ENCODE measurements around the gene YTHDC2. TPM values are rescaled to one million over a fixed set of nuclear protein-coding genes. Genes with fewer than 3 reads are reported as not detected.
"Not testable (repeated sequence)": the region's sequence is repeated elsewhere in the genome, so short reads cannot be mapped to it uniquely, and the experiment has no call there.

YTHDC2 gene
- total RNA-seq, 2 experiments from 2014 or later: 33.9 to 41.7 TPM

DNA sequence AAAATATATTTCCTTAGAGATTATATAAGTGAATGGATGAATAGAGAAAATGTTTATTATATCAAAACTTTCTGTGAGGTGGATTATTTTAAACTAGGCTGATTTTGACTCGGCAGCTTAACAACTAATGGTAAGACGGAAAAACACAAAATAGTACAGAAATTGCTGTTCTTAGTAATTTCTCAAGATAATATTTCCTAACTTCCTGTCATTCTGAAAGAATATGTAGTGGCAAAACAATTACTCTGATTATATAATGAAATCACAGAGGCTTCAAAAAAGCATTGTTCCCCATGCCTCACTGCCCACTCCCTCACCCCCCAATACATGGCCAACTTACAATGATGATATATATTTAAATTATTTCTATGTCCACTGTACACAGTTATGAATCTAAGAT is 85.4 kb downstream of the YTHDC2 start:
- Mint-ChIP-seq H3K27ac (no peak overlapping the region), H3K36me3 (ENCODE audit: low read depth) (peaks cover 8% of the 10 kb centered on the region), H3K27me3 (no peaks in the 10 kb centered on the region), H3K4me1 (ENCODE audit: low read depth) (no peaks in the 10 kb centered on the region), H3K4me3 (no peak overlapping the region), H3K9me3 (no peaks in the 10 kb centered on the region)
- Histone ChIP-seq H3K27ac (ENCODE audit: low read depth in 1 of 2, low read length in 2 of 2) (no peak overlapping the region), H3K4me3 (ENCODE audit: low read length) (no peak overlapping the region), H3K27me3 (ENCODE audit: control insufficient read depth in 1 of 2, insufficient read depth in 2 of 2, low read length in 2 of 2) (no peaks in the 10 kb centered on the region), H3K4me1 (ENCODE audit: insufficient read depth, low read length) (no peaks in the 10 kb centered on the region), H3K36me3 (ENCODE audit: insufficient read depth, low read length) (no peaks in the 10 kb centered on the region), H3K9me3 (ENCODE audit: control insufficient read depth in 1 of 2, insufficient read depth in 1 of 2, low read length in 2 of 2) (no peaks in the 10 kb centered on the region)
- POLR2A ChIA-PET: no interaction called here
- DNase-seq (no peak), ATAC-seq (ENCODE audit: poor library complexity) (no peak)
- intact Hi-C loops (cut with DNase I, micrococcal nuclease): no loop called here
- TF ChIP-seq, protein P1, sequence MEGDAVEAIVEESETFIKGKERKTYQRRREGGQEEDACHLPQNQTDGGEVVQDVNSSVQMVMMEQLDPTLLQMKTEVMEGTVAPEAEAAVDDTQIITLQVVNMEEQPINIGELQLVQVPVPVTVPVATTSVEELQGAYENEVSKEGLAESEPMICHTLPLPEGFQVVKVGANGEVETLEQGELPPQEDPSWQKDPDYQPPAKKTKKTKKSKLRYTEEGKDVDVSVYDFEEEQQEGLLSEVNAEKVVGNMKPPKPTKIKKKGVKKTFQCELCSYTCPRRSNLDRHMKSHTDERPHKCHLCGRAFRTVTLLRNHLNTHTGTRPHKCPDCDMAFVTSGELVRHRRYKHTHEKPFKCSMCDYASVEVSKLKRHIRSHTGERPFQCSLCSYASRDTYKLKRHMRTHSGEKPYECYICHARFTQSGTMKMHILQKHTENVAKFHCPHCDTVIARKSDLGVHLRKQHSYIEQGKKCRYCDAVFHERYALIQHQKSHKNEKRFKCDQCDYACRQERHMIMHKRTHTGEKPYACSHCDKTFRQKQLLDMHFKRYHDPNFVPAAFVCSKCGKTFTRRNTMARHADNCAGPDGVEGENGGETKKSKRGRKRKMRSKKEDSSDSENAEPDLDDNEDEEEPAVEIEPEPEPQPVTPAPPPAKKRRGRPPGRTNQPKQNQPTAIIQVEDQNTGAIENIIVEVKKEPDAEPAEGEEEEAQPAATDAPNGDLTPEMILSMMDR (IDR thresholded peaks at IDR 0.05): no peak
- CTCF ChIA-PET: no interaction called here

DNA sequence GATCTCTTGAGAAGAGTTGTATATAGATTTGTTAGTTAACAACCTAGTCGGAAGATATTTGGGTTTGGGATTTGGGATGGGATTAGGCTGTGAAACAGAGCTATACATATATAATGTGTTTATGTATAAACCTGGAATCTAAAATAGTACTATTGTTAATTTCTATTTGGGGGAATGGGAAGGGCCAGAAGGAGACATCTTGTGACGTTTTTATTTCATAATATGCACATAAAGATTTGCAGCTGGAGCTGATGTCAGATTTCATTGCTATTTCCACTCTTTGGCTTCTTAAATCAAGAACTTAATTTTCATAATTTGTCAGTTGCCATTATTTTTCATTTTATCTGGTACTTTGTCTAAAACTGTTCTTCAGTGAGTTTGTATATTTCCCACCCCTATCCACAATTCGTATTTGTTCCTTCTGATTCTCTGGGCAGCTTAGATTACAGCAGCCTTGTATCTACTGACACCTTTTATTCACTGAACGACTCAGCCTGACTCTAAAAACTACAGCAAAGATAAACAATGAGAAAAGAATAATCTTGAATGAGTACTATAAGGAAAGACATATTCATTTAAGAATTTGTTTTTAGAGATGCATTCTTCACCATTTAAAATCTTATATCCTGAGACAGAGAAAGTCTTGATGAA is 86.9 kb downstream of the YTHDC2 start:
- Mint-ChIP-seq H3K4me3 (no peak overlapping the region), H3K27ac (no peak overlapping the region), H3K27me3 (peaks cover 4% of the 10 kb centered on the region), H3K4me1 (ENCODE audit: low read depth) (no peaks in the 10 kb centered on the region), H3K9me3 (no peaks in the 10 kb centered on the region), H3K36me3 (ENCODE audit: low read depth) (no peaks in the 10 kb centered on the region)
- TF ChIP-seq, protein P1 (IDR thresholded peaks at IDR 0.05): no peak
- DNase-seq (no peak), ATAC-seq (ENCODE audit: poor library complexity) (no peak)
- no peaks in the 10 kb centered on the region for H3K4me1 ChIP-seq (ENCODE audit: insufficient read depth, low read length)
- intact Hi-C loops (cut with DNase I, micrococcal nuclease): loop anchor here in 1 of 2 experiments (10.0 kb wide), 1 partner anchor 1426 kb away; no protein-coding TSS in a partner anchor
- CTCF ChIA-PET: no interaction called here
- H3K9me3 ChIP-seq (ENCODE audit: control insufficient read depth in 1 of 2, insufficient read depth in 1 of 2, low read length in 2 of 2): no peaks in the 10 kb centered on the region
- H3K4me3 ChIP-seq (ENCODE audit: low read length): no peak overlapping the region
- H3K27ac ChIP-seq (ENCODE audit: low read depth in 1 of 2, low read length in 2 of 2): no peak overlapping the region
- POLR2A ChIA-PET: no interaction called here
- no peaks in the 10 kb centered on the region for H3K36me3 ChIP-seq (ENCODE audit: insufficient read depth, low read length)
- no peaks in the 10 kb centered on the region for H3K27me3 ChIP-seq (ENCODE audit: control insufficient read depth in 1 of 2, insufficient read depth in 2 of 2, low read length in 2 of 2)

DNA sequence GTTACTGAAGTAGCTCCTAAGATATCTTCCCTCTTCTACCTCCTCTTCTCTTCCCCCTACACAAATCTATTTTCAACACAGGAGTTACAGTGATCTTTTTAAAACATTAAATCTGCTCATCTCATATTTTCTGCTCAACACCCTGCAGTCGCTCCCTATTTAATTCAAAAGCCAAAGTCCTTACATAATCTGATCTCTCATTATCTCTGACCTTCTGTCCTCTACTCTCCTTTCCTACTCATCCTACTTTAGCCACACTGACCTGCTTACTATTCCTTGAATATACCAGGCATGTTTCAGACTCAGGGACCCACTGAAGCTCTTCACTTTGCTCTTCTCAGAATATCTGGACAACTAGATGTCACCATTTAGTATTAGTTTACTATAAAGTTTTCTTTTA is 87.9 kb downstream of the YTHDC2 start:
- POLR2A ChIA-PET: no interaction called here
- CTCF ChIA-PET: interaction anchor here (1.5 kb wide), 1 partner anchor 606 kb away, joined by 3 read pairs; no protein-coding TSS in a partner anchor
- intact Hi-C loops (cut with DNase I, micrococcal nuclease): loop anchor here in 1 of 2 experiments (10.0 kb wide), 1 partner anchor 1427 kb away; no protein-coding TSS in a partner anchor

DNA sequence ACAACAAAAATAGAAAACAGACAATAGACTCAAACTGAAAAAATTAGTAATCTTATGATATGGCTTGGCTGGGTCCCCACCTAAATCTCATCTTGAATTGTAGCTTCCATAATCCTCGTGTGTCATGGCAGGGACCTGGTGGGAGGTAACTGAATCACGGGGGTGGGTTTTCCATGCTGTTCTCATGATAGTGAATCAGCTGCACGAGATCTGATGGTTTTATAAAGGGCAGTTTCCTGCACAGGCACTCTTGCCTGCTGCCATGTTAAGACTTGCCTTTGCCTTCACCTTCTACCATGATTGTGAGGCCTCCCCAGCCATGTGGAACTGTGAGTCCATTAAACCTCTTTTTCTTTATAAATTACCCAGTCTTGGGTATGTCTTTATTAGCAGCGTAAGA is 89.8 kb downstream of the YTHDC2 start:
- H3K9me3 Mint-ChIP-seq; ATAC-seq (ENCODE audit: poor library complexity); H3K36me3 ChIP-seq (ENCODE audit: insufficient read depth, low read length); H3K4me3 ChIP-seq (ENCODE audit: low read length); DNase-seq; POLR2A ChIA-PET; H3K36me3 Mint-ChIP-seq (ENCODE audit: low read depth); H3K27ac Mint-ChIP-seq; H3K4me1 Mint-ChIP-seq (ENCODE audit: low read depth); H3K4me3 Mint-ChIP-seq; H3K4me1 ChIP-seq (ENCODE audit: insufficient read depth, low read length); H3K9me3 ChIP-seq (ENCODE audit: control insufficient read depth in 1 of 2, insufficient read depth in 1 of 2, low read length in 2 of 2); H3K27ac ChIP-seq (ENCODE audit: low read depth in 1 of 2, low read length in 2 of 2); H3K27me3 ChIP-seq (ENCODE audit: control insufficient read depth in 1 of 2, insufficient read depth in 2 of 2, low read length in 2 of 2): not testable (repeated sequence)
- H3K27me3 Mint-ChIP-seq: peaks cover 23% of the 10 kb centered on the region
- intact Hi-C loops (cut with DNase I, micrococcal nuclease): loop anchor here in 1 of 2 experiments (10.0 kb wide), 1 partner anchor 1428 kb away; no protein-coding TSS in a partner anchor
- CTCF ChIA-PET: interaction anchor here (1.9 kb wide), 1 partner anchor 607 kb away, joined by 8 read pairs; no protein-coding TSS in a partner anchor

More for the DNA sequence above, 87.9 kb downstream of the YTHDC2 start:
- Histone ChIP-seq H3K27ac (ENCODE audit: low read depth in 1 of 2, low read length in 2 of 2) (no peak overlapping the region), H3K4me3 (ENCODE audit: low read length) (no peak overlapping the region), H3K4me1 (ENCODE audit: insufficient read depth, low read length) (peaks cover 2% of the 10 kb centered on the region), H3K9me3 (ENCODE audit: control insufficient read depth in 1 of 2, insufficient read depth in 1 of 2, low read length in 2 of 2) (no peaks in the 10 kb centered on the region), H3K36me3 (ENCODE audit: insufficient read depth, low read length) (no peaks in the 10 kb centered on the region), H3K27me3 (ENCODE audit: control insufficient read depth in 1 of 2, insufficient read depth in 2 of 2, low read length in 2 of 2) (peaks cover 0 to 5% of the 10 kb centered on the region in 2 experiments)
- TF ChIP-seq, protein P1 (IDR thresholded peaks at IDR 0.05): no peak
- no peaks in the 10 kb centered on the region for H3K4me1 Mint-ChIP-seq (ENCODE audit: low read depth)
- no peak overlapping the region for H3K4me3 Mint-ChIP-seq
- H3K27ac Mint-ChIP-seq: no peak overlapping the region
- no peak for DNase-seq
- no peak for ATAC-seq (ENCODE audit: poor library complexity)
- H3K27me3 Mint-ChIP-seq: peaks cover 12% of the 10 kb centered on the region
- H3K36me3 Mint-ChIP-seq (ENCODE audit: low read depth): no peaks in the 10 kb centered on the region
- no peaks in the 10 kb centered on the region for H3K9me3 Mint-ChIP-seq

Data from CD4-positive, alpha-beta T cell (primary cell).